T-cell (primary cell): ENCODE results near the gene TSPEAR. TPM values are rescaled to one million over a fixed set of nuclear protein-coding genes. Genes with fewer than 3 reads are reported as not detected.
A peak's percentile ranks its signal among the peaks of the same experiment; 100 is the strongest.

Source experiments
- ATAC-seq, 4 experiments: fragments of 200-7000 bp in 3 of 4; fragments of 150-1000 bp in 1 of 4; cut with Tn5 transposase; replicated peaks in 1 of 4; 1 replicate in 3 of 4; 2 replicates in 1 of 4; pipeline ENCODE4 v1.10.0; 2021; ENCODE audit warnings: moderate library complexity in 3 of 4, mild to moderate bottlenecking in 2 of 4, moderate number of reproducible peaks in 1 of 4
- CTCF ChIA-PET, 2 donors: fragments of 300-600 bp; sonication (Branson Sonifier 250); formaldehyde crosslinking; loops; one replicate each; lab custom pipeline; 2022; ENCODE audit warnings: antibody characterized with exemption in 2 of 2; lab: Charles Lee
- POLR2A ChIA-PET, 2 donors: fragments of 300-600 bp; sonication (Branson Sonifier 250); formaldehyde crosslinking; loops; one replicate each; lab custom pipeline; 2022; ENCODE audit warnings: antibody characterized with exemption in 2 of 2; lab: Charles Lee
- DNase-seq, 35 experiments: peaks; one replicate each; pipeline versions ENCODE4 v3.0.0 to v3.0.0-alpha.2; 2013 to 2023
- H3K27ac ChIP-seq: one replicate; pipeline ENCODE4 v1.5.1; 2013; ENCODE audit warnings: low read length
- H3K27me3 ChIP-seq, 2 experiments: replicated peaks in 1 of 2; 1 replicate in 1 of 2; 2 replicates in 1 of 2; pipeline versions ENCODE4 v1.6.1 to v1.7.0; 2013; ENCODE audit warnings: low read length in 1 of 2, mixed read lengths in 1 of 2; ENCODE audit not compliant: control insufficient read depth in 2 of 2, insufficient read depth in 2 of 2; ENCODE audit errors: extremely low read depth in 1 of 2
- H3K36me3 ChIP-seq, 2 donors: 1 replicate in 1 of 2; 2 replicates in 1 of 2; pipeline versions ENCODE4 v1.6.1 to v1.7.0; 2013; ENCODE audit warnings: low read length in 1 of 2; ENCODE audit not compliant: control insufficient read depth in 2 of 2, insufficient read depth in 1 of 2; ENCODE audit errors: extremely low read depth in 1 of 2
- H3K4me1 ChIP-seq, 2 experiments: 1 replicate in 1 of 2; 2 replicates in 1 of 2; pipeline versions ENCODE4 v1.6.1 to v1.7.0; 2013; ENCODE audit warnings: low read length in 2 of 2, mixed read lengths in 1 of 2; ENCODE audit not compliant: insufficient read depth in 2 of 2, control insufficient read depth in 1 of 2; ENCODE audit errors: extremely low read depth in 1 of 2
- H3K4me3 ChIP-seq, 2 donors: 1 replicate in 1 of 2; 2 replicates in 1 of 2; pipeline versions ENCODE4 v1.5.1 to v1.7.0; 2013; ENCODE audit warnings: mild to moderate bottlenecking in 2 of 2, low read length in 1 of 2, moderate library complexity in 1 of 2; ENCODE audit not compliant: control insufficient read depth in 1 of 2; ENCODE audit errors: extremely low read depth in 1 of 2
- H3K9me3 ChIP-seq: 2 replicates; pipeline ENCODE4 v1.7.0; 2013
- H3K27ac Mint-ChIP-seq, 2 donors: one replicate each; pipeline ENCODE4 v1.8.0; 2020 to 2021; ENCODE audit warnings: mild to moderate bottlenecking in 2 of 2, mixed read lengths in 2 of 2
- H3K27me3 Mint-ChIP-seq, 2 donors: one replicate each; pipeline ENCODE4 v1.8.0; 2021 to 2022; ENCODE audit warnings: mixed read lengths in 2 of 2
- H3K36me3 Mint-ChIP-seq: one replicate; pipeline ENCODE4 v1.8.0; 2021; ENCODE audit warnings: mixed read lengths
- H3K4me1 Mint-ChIP-seq, 3 donors: one replicate each; pipeline ENCODE4 v1.8.0; 2020 to 2022; ENCODE audit warnings: mixed read lengths in 3 of 3, mild to moderate bottlenecking in 1 of 3
- H3K4me3 Mint-ChIP-seq, 3 donors: one replicate each; pipeline ENCODE4 v1.8.0; 2020 to 2022; ENCODE audit warnings: mild to moderate bottlenecking in 3 of 3, mixed read lengths in 3 of 3, moderate library complexity in 3 of 3
- H3K9me3 Mint-ChIP-seq, 3 donors: one replicate each; pipeline ENCODE4 v1.8.0; 2020 to 2022; ENCODE audit warnings: mixed read lengths in 3 of 3
- WGBS: methylation state at CpG from one replicate; pipeline ENCODE4 v1.1.5; 2013; ENCODE audit warnings: missing lambda C conversion rate; ENCODE audit not compliant: insufficient coverage; 5-methylcytosine and 5-hydroxymethylcytosine counted together
- total RNA-seq, 35 experiments: library from RNA in 6 of 35; stranded (reverse) in 6 of 35; fragments of 120-200 nt in 1 of 35; gene quantifications; one replicate each; pipeline versions ENCODE4 v1.2.1 to v1.2.4 and lab custom pipeline; 2013 to 2026

The TSPEAR gene
- total RNA-seq, 5 donors from 2014 or later (not counting 1 experiment from before 2014, with no cell fraction given) = not detected

- 87% methylated on average over 37 of the region's 40 CpGs for WGBS
- Histone ChIP-seq H3K9me3 (no peaks in the 10 kb centered on the region), H3K36me3 (no peaks in the 10 kb centered on the region), H3K4me1 (peaks cover 0 to 7% of the 10 kb centered on the region in 2 experiments), H3K27ac (no peak overlapping the region), H3K4me3 (no peak overlapping the region), H3K27me3 (peaks cover 0 to 44% of the 10 kb centered on the region in 2 experiments)
- peaks cover 10 to 12% of the 10 kb centered on the region in 2 donors for H3K27me3 Mint-ChIP-seq
- POLR2A ChIA-PET = no interaction called here
- peaks cover 0 to 12% (median 2%) of the 10 kb centered on the region in 3 donors for H3K4me1 Mint-ChIP-seq
- peak in 1 of 35 experiments; percentile 10 for DNase-seq
- H3K27ac Mint-ChIP-seq = no peak overlapping the region
- CTCF ChIA-PET = no interaction called here
- H3K9me3 Mint-ChIP-seq = peaks cover 0 to 6% (median under 1%) of the 10 kb centered on the region in 3 donors
- no peaks in the 10 kb centered on the region for H3K36me3 Mint-ChIP-seq
- H3K4me3 Mint-ChIP-seq = no peak overlapping the region
- ATAC-seq = no peak
These were observed 139.3 kb downstream of the TSPEAR start for GRCh38 chr21:44571844-44572782.

GRCh38 chr21:44571296-44571695, 140.1 kb downstream of the TSPEAR start:
- H3K4me3 ChIP-seq = no peak overlapping the region
- no peaks in the 10 kb centered on the region for H3K9me3 Mint-ChIP-seq
- H3K27me3 ChIP-seq = peaks cover 0 to 44% of the 10 kb centered on the region in 2 experiments
- POLR2A ChIA-PET = no interaction called here
- H3K36me3 Mint-ChIP-seq = no peaks in the 10 kb centered on the region
- peaks cover 0 to 12% (median 2%) of the 10 kb centered on the region in 3 donors for H3K4me1 Mint-ChIP-seq
- 60% methylated on average over 3 of the region's 4 CpGs for WGBS
- CTCF ChIA-PET = no interaction called here
- H3K27me3 Mint-ChIP-seq = peaks cover 10 to 12% of the 10 kb centered on the region in 2 donors
- peaks cover 0 to 7% of the 10 kb centered on the region in 2 experiments for H3K4me1 ChIP-seq
- DNase-seq (peak in 1 of 35 experiments; percentile 1), ATAC-seq (no peak)
- H3K27ac ChIP-seq = no peak overlapping the region
- no peak overlapping the region for H3K27ac Mint-ChIP-seq
- H3K9me3 ChIP-seq = no peaks in the 10 kb centered on the region
- H3K4me3 Mint-ChIP-seq = no peak overlapping the region
- H3K36me3 ChIP-seq = no peaks in the 10 kb centered on the region

GRCh38 chr21:44569861-44570517, 141.4 kb downstream of the TSPEAR start:
- Histone ChIP-seq H3K27me3 (peaks cover 0 to 39% of the 10 kb centered on the region in 2 experiments), H3K36me3 (no peaks in the 10 kb centered on the region), H3K27ac (no peak overlapping the region), H3K4me1 (peaks cover 0 to 7% of the 10 kb centered on the region in 2 experiments), H3K4me3 (no peak overlapping the region), H3K9me3 (no peaks in the 10 kb centered on the region)
- ChIA-PET CTCF (no interaction called here), POLR2A (no interaction called here)
- no peak for DNase-seq
- Mint-ChIP-seq H3K27ac (no peak overlapping the region), H3K9me3 (no peaks in the 10 kb centered on the region), H3K27me3 (peaks cover 7 to 11% of the 10 kb centered on the region in 2 donors), H3K4me1 (peaks cover 6 to 10% (median 8%) of the 10 kb centered on the region in 3 donors), H3K36me3 (no peaks in the 10 kb centered on the region), H3K4me3 (no peak overlapping the region)
- ATAC-seq = no peak
- 78% methylated on average over 9 of the region's 12 CpGs for WGBS

GRCh38 chr21:44568667-44569556, 142.5 kb downstream of the TSPEAR start:
- H3K4me3 Mint-ChIP-seq = no peak overlapping the region
- no peaks in the 10 kb centered on the region for H3K36me3 ChIP-seq

GRCh38 chr21:44568261-44568660, 143.1 kb downstream of the TSPEAR start:
- WGBS = 79% methylated on average over 10 of the region's 12 CpGs
- POLR2A ChIA-PET = no interaction called here
- Mint-ChIP-seq H3K9me3 (peaks cover 0 to 2% (median 2%) of the 10 kb centered on the region in 3 donors), H3K27ac (no peak overlapping the region), H3K36me3 (no peaks in the 10 kb centered on the region), H3K4me3 (no peak overlapping the region), H3K27me3 (peaks cover 3 to 5% of the 10 kb centered on the region in 2 donors), H3K4me1 (peaks cover 10 to 17% (median 14%) of the 10 kb centered on the region in 3 donors)
- ATAC-seq (no peak), DNase-seq (peak in 1 of 35 experiments; percentile 19)
- Histone ChIP-seq H3K27me3 (peaks cover 0 to 28% of the 10 kb centered on the region in 2 experiments), H3K4me3 (no peak overlapping the region), H3K27ac (no peak overlapping the region), H3K4me1 (no peaks in the 10 kb centered on the region), H3K36me3 (no peaks in the 10 kb centered on the region), H3K9me3 (no peaks in the 10 kb centered on the region)
- CTCF ChIA-PET = interaction anchor here in 1 of 2 donors (0.5 kb wide), 1 partner anchor 92 kb away, joined by 3 read pairs; no protein-coding TSS in a partner anchor

More at GRCh38 chr21:44568667-44569556, 142.5 kb downstream of the TSPEAR start:
- ATAC-seq = no peak
- Mint-ChIP-seq H3K27me3 (peaks cover 3 to 5% of the 10 kb centered on the region in 2 donors), H3K4me1 (peaks cover 10 to 17% (median 14%) of the 10 kb centered on the region in 3 donors), H3K9me3 (no peaks in the 10 kb centered on the region), H3K27ac (no peak overlapping the region), H3K36me3 (no peaks in the 10 kb centered on the region)
- POLR2A ChIA-PET = no interaction called here
- Histone ChIP-seq H3K27me3 (peaks cover 0 to 31% of the 10 kb centered on the region in 2 experiments), H3K4me1 (no peaks in the 10 kb centered on the region), H3K9me3 (no peaks in the 10 kb centered on the region), H3K27ac (no peak overlapping the region), H3K4me3 (no peak overlapping the region)
- 82% methylated on average over 27 of the region's 27 CpGs for WGBS
- CTCF ChIA-PET = interaction anchor here in 1 of 2 donors (0.5 kb wide), 1 partner anchor 92 kb away, joined by 3 read pairs; no protein-coding TSS in a partner anchor
- DNase-seq = peak in 1 of 35 experiments; percentile 9
